ENCODE measurements around the gene TSLP. TPM values are rescaled to one million over a fixed set of nuclear protein-coding genes. Genes with fewer than 3 reads are reported as not detected.

The TSLP gene
- total and polyA plus RNA-seq, 4 donors: 0.25 to 1.6 (median 1.4) TPM; not detected in 1

DNA sequence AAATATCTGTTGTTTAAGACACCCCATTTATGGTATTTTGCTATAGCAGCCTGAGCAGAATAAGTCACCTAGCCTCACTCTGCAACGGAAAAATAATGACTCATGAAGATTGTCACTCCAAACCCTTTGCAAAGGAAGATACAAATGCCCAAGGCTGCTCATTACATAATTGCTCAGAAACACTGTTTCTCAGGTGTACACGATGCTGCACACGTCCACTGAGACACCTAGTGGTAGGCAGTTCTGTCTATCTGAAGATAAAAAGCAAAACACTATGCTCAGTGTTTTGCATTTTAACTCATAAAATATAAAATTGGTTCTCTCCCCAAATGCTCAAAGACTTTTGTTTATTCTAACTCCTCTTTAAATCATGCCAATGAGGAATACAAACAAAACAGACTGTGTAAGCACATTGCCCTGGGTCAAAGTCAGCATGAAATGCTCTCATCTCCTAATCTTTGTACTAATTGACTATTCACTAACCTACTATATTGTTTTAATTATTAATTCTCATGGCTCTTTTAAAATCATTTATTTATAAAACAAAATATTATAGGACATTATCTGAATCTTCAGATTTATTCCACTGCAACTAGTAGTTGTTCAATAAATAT lies 7.7 kb upstream of the TSLP start:
- no peaks in the 10 kb centered on the region for H3K27me3 ChIP-seq (ENCODE audit: control insufficient read depth in 4 of 4, insufficient read depth in 4 of 4, low read length in 3 of 4)
- no peaks in the 10 kb centered on the region for H3K36me3 ChIP-seq (ENCODE audit: control insufficient read depth in 4 of 4, insufficient read depth in 3 of 4, low read depth in 1 of 4, low read length in 3 of 4)
- DNase-seq (ENCODE audit: low spot score): no peak
- 19% methylated on average over 3 of the region's 3 CpGs for WGBS
- H3K4me3 ChIP-seq (ENCODE audit: low read depth in 1 of 3, low read length in 3 of 3): no peak overlapping the region
- TF ChIP-seq, protein P1, sequence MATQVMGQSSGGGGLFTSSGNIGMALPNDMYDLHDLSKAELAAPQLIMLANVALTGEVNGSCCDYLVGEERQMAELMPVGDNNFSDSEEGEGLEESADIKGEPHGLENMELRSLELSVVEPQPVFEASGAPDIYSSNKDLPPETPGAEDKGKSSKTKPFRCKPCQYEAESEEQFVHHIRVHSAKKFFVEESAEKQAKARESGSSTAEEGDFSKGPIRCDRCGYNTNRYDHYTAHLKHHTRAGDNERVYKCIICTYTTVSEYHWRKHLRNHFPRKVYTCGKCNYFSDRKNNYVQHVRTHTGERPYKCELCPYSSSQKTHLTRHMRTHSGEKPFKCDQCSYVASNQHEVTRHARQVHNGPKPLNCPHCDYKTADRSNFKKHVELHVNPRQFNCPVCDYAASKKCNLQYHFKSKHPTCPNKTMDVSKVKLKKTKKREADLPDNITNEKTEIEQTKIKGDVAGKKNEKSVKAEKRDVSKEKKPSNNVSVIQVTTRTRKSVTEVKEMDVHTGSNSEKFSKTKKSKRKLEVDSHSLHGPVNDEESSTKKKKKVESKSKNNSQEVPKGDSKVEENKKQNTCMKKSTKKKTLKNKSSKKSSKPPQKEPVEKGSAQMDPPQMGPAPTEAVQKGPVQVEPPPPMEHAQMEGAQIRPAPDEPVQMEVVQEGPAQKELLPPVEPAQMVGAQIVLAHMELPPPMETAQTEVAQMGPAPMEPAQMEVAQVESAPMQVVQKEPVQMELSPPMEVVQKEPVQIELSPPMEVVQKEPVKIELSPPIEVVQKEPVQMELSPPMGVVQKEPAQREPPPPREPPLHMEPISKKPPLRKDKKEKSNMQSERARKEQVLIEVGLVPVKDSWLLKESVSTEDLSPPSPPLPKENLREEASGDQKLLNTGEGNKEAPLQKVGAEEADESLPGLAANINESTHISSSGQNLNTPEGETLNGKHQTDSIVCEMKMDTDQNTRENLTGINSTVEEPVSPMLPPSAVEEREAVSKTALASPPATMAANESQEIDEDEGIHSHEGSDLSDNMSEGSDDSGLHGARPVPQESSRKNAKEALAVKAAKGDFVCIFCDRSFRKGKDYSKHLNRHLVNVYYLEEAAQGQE (IDR thresholded peaks at IDR 0.05): no peak
- peak in 1 of 2 donors; percentile 23 for TF ChIP-seq GABPA (IDR thresholded peaks at IDR 0.05 in 1 of 2, conservative IDR thresholded peaks at IDR 0.05 in 1 of 2)
- no peak for TF ChIP-seq NR2F2 (IDR thresholded peaks at IDR 0.05)
- TF ChIP-seq SP1 (IDR thresholded peaks at IDR 0.05): peak; percentile 83
- no peak for TF ChIP-seq YY1 (IDR thresholded peaks at IDR 0.05)
- peak; percentile 92 to 95 for TF ChIP-seq HNF4A (conservative IDR thresholded peaks at IDR 0.05)
- TF ChIP-seq ATF3 (IDR thresholded peaks at IDR 0.05): no peak
- TF ChIP-seq FOXA1 (IDR thresholded peaks at IDR 0.05): no peak
- TF ChIP-seq, protein P2, sequence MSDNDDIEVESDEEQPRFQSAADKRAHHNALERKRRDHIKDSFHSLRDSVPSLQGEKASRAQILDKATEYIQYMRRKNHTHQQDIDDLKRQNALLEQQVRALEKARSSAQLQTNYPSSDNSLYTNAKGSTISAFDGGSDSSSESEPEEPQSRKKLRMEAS (IDR thresholded peaks at IDR 0.05): peak; percentile 20
- peak in 1 of 2 donors; percentile 53 for TF ChIP-seq RXRA (IDR thresholded peaks at IDR 0.05)
- peak; percentile 49 to 56 for TF ChIP-seq JUND (IDR thresholded peaks at IDR 0.05)
- TF ChIP-seq EGR1 (IDR thresholded peaks at IDR 0.05; ENCODE audit: low read depth in 2 of 2): no peak
- no peak for TF ChIP-seq TAF1 (conservative IDR thresholded peaks at IDR 0.05)
- TF ChIP-seq HNF4G (IDR thresholded peaks at IDR 0.05): peak; percentile 68
- no peak for TF ChIP-seq FOXA2 (IDR thresholded peaks at IDR 0.05)
- TF ChIP-seq, protein P3, sequence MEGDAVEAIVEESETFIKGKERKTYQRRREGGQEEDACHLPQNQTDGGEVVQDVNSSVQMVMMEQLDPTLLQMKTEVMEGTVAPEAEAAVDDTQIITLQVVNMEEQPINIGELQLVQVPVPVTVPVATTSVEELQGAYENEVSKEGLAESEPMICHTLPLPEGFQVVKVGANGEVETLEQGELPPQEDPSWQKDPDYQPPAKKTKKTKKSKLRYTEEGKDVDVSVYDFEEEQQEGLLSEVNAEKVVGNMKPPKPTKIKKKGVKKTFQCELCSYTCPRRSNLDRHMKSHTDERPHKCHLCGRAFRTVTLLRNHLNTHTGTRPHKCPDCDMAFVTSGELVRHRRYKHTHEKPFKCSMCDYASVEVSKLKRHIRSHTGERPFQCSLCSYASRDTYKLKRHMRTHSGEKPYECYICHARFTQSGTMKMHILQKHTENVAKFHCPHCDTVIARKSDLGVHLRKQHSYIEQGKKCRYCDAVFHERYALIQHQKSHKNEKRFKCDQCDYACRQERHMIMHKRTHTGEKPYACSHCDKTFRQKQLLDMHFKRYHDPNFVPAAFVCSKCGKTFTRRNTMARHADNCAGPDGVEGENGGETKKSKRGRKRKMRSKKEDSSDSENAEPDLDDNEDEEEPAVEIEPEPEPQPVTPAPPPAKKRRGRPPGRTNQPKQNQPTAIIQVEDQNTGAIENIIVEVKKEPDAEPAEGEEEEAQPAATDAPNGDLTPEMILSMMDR (IDR thresholded peaks at IDR 0.05; ENCODE audit: low read depth, low read length, missing input control): peak; percentile 59
- peak; percentile 89 to 92 for TF ChIP-seq RAD21 (IDR thresholded peaks at IDR 0.05)
- TF ChIP-seq, protein P4, sequence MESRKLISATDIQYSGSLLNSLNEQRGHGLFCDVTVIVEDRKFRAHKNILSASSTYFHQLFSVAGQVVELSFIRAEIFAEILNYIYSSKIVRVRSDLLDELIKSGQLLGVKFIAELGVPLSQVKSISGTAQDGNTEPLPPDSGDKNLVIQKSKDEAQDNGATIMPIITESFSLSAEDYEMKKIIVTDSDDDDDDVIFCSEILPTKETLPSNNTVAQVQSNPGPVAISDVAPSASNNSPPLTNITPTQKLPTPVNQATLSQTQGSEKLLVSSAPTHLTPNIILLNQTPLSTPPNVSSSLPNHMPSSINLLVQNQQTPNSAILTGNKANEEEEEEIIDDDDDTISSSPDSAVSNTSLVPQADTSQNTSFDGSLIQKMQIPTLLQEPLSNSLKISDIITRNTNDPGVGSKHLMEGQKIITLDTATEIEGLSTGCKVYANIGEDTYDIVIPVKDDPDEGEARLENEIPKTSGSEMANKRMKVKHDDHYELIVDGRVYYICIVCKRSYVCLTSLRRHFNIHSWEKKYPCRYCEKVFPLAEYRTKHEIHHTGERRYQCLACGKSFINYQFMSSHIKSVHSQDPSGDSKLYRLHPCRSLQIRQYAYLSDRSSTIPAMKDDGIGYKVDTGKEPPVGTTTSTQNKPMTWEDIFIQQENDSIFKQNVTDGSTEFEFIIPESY (IDR thresholded peaks at IDR 0.05): peak; percentile 37
- peaks cover 2 to 39% (median 18%) of the 10 kb centered on the region in 4 donors for H3K4me1 ChIP-seq (ENCODE audit: control insufficient read depth in 4 of 4, insufficient read depth in 4 of 4, low read length in 3 of 4)
- H3K9me3 ChIP-seq (ENCODE audit: control insufficient read depth in 4 of 4, low read length in 3 of 4): no peaks in the 10 kb centered on the region
- no peak overlapping the region for H3K9ac ChIP-seq (ENCODE audit: low read depth in 1 of 2, low read length in 2 of 2)
- peak overlapping the region in 1 of 2 donors; percentile 23 for H3K27ac ChIP-seq (ENCODE audit: low read depth in 1 of 2, low read length in 2 of 2)
